Measurements from ENCODE around the gene TRABD2B.

Gene TRABD2B

GRCh38 chr1:47758341-47759250, 238.6 kb downstream of the TRABD2B start:
- DNase-seq (ENCODE audit: low read depth, low spot score), result no peak

DNA sequence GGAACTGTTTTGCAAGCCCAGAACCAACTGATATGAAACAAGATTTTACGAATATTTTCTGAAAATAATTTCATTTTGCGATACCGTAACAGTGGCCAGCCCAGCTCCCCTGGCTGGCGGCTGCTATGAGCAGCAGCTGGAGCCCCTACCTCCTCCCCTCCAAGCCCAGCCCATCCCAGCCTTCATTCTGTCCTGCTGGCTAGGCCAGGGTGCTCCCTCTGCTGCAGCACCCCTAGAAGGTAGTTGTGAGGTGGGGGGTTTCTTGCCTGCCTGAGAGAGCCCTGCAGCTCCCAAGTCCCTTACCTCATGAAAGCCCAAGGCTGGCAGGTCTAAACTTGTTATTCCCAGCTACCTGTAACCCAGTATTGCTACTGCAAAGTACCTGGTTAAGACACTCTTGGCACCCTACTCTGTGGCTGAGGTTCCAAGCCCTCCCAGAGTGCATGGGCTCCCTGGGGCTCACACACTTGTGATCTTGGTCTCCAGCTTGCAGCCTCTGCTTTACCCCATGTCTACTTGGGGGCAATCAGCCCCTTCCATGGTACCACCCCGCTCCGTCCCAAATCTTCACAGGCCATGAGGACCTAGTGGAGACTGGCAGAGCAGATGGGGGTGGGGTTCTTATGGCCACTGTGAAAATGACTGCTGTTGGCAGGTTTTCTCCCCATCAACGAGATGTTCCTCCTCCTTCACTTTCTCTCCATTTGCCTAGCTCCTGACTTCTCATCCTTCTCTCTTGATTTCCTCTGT, 239.8 kb downstream of the TRABD2B start:
- no peak for DNase-seq (ENCODE audit: low read depth, low spot score)

- DNase-seq (ENCODE audit: low read depth, low spot score), result no peak
Measured at GRCh38 chr1:47756411-47756810, 240.8 kb downstream of the TRABD2B start.

DNA sequence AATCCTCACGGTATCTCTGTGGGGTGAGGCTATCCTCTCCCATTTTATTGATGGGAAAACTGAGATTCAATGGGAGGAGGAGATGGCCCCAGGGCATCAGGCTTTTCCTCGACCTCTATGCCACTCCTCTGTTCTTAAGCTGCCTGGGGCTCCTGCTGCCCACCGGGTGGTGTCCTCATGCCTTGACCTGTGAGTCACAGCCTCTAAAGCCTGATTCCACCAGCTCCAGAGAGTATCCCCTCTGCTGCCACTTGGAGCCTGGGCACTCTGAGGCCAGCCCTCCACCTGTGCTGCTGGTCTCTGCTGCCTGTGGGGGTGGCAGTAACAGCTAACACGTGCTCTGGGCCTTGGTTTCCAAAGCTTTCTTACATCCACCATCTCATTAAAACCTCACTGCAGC, 241.2 kb downstream of the TRABD2B start:
- no peak for DNase-seq (ENCODE audit: low read depth, low spot score)

- no peak for DNase-seq (ENCODE audit: low read depth, low spot score)
Measured at GRCh38 chr1:47755101-47755990, 241.8 kb downstream of the TRABD2B start.

- no peak for DNase-seq (ENCODE audit: low read depth, low spot score)
Measured at GRCh38 chr1:47754221-47754620, 243.0 kb downstream of the TRABD2B start.

- no peak for DNase-seq (ENCODE audit: low read depth, low spot score)
Measured at GRCh38 chr1:47753808-47754207, 243.4 kb downstream of the TRABD2B start.

GRCh38 chr1:47752559-47752958, 244.6 kb downstream of the TRABD2B start:
- DNase-seq (ENCODE audit: low read depth, low spot score), result no peak

DNA sequence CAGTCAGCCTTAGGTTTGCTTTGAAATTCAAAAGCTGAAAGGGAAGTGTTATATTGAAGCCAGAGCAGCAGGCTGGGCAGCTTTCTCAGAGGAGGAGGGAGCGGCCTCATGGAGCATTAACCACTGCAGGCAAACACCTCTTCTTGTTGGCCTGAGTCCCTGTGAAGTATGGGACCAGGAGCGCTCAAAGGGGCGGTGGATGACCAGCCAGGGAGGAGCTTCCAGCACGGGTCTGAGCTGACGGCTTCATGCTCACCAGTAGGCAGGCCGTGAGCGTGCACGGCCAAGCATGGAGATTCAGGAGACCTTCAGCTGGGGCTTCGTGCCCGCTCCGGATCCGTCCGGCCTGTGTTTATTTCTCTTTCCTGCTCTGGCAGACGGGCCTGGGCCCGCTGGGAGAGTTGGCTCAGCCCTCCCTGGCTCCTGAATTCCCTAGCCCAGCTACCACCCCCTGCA, 245.2 kb downstream of the TRABD2B start:
- no peak for DNase-seq (ENCODE audit: low read depth, low spot score)

GRCh38 chr1:47751193-47751592, 246.0 kb downstream of the TRABD2B start:
- DNase-seq (ENCODE audit: low read depth, low spot score), result no peak

DNA sequence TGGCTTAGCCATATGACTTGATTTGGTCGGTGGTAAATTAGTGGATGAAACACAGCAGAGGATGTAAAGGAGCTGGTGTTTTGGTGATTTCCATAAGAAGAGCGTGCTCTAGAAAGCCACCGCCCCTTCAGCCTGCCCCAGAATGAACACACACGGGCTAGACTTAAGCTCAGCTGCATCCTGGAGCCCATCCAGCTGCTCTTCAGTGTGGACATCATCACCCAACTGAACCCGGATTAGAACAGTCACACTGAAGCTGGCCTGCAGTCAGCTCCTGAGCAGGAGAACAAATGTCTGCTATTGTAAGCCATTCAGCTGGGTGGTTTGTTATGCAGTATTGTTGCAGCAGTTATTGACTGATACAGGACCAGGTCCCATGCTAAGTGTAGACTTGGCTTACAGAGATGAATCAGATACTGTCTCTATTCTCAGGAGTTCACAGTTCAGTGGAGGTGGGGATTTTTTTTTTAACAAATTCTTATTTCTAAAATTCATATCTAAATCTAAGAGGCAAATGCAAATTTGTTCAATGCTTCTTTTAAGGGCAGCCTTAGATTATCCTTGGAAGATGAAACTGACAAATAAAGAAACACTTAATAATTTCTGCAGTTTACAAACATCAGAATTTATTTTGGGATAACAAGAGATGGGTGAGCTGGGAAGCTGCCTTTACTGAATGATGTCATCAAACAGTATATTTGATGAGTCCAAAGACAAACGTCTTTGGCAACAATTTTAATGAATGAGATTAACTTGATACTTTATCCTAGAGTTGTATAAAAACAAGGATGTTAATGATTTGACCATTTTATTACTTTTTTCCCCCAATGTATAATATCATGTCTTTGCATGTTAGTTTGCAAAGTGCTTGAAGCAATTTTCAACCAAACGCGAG, 251.2 kb downstream of the TRABD2B start:
- DNase-seq (ENCODE audit: low read depth, low spot score), result no peak

DNA sequence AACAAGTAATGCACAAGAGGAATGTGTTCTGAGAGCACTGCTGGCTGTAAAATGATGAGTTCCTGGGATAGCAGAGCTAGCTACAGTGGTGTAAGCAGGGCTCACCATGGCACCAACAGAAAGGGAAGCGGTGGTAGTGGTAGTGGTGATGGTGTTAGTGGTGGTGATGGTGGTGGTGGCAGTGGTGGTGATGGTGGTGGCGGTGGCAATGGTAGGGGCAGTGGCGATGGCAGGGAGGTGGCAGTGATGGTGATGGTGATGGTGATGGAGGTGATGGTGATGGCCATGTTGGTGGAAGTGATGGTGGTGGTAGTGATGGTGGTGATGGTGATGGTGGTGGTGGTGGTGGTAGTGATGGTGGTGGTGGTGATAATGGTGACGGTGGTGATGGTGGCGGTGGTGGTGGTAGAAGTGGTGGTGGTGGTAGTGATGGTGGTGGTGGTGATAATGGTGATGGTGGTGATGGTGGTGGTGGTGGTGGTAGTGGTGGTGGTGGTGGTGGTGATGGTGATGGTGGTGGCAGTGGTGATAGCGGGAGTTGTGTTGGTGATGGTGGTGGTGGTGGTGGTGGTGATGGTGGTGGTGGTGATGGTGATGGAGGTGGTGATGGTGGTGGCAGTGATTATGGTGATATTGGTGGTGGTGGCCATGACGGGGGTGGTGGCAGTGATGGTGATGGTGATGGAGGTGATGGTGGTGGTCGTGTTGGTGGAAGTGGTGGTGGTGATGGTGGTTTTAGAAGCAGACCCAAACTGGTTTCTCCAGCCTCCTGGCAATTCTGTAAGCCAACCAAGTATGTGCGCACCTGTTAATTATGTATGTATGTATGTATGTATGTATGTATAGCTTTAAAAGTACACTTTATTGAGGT, 254.1 kb downstream of the TRABD2B start:
- no peak for DNase-seq (ENCODE audit: low read depth, low spot score)

DNA sequence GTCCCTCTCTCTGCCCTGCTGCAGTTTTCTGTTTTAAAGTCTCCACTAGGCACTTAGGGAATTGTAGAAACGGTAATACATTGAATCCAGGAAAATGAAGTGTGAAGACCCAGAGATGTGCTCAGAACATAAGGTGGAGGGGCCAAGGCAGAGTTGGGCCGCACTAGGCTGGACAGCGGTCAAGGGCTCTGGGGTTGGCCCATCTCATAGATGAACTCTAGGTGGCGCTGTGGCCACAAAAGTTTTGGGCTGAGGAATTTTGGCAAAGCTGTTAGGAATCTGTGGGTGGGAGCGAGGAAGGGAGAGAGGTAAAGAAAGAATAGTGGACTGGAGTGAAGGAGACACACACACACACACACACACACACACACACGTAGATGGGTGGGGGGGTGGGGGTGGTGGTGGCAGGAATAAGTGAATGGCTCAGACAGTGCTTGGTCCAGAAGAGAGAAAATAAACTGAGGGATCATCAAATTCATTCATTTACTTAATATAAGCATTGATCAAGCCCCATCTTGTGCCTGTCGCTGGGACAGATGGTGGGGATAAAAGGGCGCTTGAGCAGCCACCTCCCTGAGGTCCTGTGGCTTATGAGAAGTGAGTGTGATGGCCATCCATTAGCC, 258.5 kb downstream of the TRABD2B start:
- peak; percentile 77 for DNase-seq (ENCODE audit: low read depth, low spot score)

GRCh38 chr1:47732489-47732888, 264.7 kb downstream of the TRABD2B start:
- no peak for DNase-seq (ENCODE audit: low read depth, low spot score)

GRCh38 chr1:47731730-47732129, 265.5 kb downstream of the TRABD2B start:
- no peak for DNase-seq (ENCODE audit: low read depth, low spot score)

DNA sequence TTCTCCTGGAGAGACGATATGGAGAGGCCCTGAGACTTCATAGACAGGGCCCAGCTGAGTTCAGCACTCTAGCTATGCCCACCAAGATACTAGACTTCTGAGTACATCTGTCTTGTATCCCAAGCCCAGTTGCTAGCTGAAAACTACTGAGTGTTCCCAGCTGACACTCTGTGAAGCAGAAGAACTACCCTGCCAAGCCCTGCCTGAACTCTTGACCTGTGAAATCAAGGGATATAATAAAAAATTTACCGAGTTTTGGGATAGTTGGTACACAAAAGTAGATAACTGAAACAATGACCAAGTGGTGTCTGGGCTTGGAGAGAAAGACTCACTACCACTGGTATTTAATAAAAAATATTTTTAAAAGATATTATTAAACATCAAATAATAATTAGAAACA, 267.5 kb downstream of the TRABD2B start:
- DNase-seq (ENCODE audit: low read depth, low spot score), result no peak

DNA sequence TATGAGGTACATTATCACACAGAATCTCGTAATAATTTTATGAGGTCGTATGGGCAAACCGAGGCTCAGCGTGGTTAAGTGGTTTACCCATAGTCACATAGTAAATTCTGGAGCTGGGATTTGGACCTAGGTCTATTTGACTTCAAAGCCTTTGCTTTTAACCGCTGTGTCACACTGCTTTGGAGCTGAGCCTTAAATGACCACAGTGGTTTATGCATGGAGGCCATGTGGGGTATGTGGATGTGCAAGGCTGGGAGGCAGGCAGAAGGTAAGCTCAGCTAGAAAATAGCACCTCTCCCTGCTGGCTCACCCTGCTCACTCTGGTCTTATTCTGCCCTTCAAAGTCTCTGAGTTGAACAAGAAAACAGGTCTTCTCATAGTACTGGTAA, 269.5 kb downstream of the TRABD2B start:
- DNase-seq (ENCODE audit: low read depth, low spot score), result no peak

- no peak for DNase-seq (ENCODE audit: low read depth, low spot score)
Measured at GRCh38 chr1:47727051-47727696, 270.0 kb downstream of the TRABD2B start.
